SKM-1 (cell line): ENCODE results near the gene GATB.

Source experiments
- DNase-seq: peaks from one replicate; lab custom pipeline; 2025; ENCODE audit not compliant: unreplicated experiment; lab: John Stamatoyannopoulos, UW

Gene GATB

DNA sequence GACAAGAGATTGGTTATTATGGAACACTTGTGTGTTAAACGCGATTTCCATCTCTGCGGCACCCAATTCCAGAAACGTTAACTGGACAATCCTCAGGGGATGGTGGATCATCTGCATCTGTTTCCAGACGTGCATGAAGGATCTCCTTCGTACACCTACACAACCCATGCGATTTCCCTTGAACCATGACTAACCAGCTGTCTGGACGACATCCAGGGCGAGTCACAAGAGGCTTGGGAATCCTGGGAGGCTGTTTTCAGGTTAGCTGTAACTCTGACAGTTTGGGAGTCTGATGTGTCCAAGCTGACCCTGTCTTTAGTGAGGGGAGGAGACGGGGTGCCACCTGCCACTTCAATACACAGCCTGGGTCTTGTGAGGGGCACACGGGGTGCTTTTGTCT, 84.5 kb downstream of the GATB start:
- DNase-seq, result no peak

- no peak for DNase-seq
These were observed 85.3 kb downstream of the GATB start for GRCh38 chr4:151675411-151675971.

DNA sequence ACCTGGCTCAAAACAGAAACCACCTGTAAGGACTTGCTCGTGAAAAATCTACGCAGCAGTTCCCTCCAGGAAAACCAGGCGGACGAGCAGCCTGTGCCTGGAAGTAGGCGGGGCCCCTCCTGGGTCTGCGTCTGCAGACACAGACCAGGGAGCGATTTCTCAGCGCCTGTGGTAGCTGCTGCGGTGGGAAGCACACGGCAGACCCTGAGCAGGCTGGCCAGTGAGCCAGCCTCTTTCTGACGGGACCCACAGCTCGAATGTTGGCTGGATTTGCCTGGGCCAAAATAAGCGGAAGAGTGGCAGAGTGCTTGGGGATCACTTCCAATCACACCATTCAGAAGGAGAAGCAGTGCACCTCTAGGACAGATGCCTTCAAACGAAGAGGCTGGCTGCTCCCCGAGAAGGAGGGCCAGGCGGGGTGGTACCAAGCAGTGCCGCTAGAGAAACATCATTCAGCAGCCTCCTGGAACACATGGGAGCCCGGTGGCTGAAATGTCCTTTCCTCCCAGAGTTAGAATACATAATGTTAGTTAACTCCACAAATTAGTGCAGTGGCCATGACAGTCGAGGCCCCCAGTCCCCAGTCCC, 85.9 kb downstream of the GATB start:
- no peak for DNase-seq

- DNase-seq, result no peak
These were observed 86.8 kb downstream of the GATB start for GRCh38 chr4:151673908-151674520.

- no peak for DNase-seq
These were observed 87.8 kb downstream of the GATB start for GRCh38 chr4:151672996-151673395.

GRCh38 chr4:151671541-151672059, 89.2 kb downstream of the GATB start:
- no peak for DNase-seq

DNA sequence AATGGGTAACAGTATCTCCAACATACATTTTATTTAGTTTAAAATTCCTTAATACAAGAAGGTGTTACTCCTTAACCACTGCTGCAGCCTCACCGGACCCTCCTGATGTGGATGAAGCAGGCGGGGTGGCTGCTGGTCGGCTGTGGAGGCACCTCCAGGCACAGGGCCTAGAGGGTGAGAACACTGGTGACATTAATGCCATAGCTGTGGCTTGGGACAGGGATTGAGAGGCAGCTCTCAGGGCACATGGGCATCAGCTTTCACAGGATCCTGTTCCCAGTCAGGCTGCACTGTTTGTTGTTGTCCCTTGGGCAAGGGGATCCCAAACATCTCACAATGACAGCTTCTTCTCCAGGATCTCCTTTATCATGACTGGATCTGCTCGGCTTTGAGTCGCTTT, 90.0 kb downstream of the GATB start:
- no peak for DNase-seq

- DNase-seq, result no peak
These were observed 90.8 kb downstream of the GATB start for GRCh38 chr4:151669990-151670389.

DNA sequence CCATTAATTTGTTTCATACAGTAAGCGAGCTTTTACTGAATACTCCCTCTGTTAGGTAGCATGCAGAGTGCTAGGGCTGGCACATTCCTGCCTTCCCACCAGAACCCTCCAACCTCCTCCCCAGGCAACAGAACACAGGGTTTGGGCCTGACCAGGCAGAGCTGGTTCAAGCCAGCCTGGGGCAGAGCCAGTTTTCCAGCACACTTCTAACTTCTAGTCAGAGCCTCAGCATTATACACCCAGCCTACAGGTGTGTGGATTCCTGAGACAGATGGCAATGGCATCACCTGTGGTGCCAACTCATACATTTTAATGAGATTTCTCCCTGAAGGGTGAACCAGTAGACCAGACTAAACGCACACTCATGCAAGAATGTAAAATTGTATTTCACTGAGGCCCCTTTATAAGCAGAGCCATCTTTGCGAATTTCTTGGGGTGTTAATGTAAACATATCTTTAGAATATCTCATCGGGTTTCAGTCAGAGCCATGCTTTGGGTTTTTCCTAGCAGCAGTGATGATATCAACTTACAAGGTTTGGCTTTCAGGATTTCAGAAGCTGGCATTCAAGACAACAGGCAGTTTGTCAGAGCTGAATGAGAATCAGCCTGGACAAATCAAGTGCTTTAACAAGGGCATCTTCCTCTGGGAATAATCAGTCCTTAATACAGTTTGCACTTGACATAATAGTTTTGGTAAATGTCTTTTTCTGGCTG, 92.0 kb downstream of the GATB start:
- no peak for DNase-seq

DNA sequence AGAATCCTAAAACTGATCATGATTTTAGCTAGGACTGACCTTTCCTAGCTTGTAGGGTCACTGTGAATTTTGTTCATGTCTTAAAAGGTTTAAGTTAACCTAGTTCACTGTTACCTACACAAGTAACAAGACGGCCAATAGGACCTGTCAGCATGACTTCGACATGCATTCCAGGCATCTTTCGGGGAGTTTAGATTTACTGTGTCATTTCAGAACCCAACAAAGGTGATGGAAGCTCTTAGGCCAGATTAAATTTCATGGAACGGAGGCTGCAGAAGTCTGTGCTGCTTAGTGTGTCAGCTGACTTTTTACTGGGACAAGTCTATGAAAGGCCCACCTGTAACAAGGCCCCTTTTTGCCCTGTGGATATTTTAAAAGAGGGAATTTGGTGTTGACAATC, 93.1 kb downstream of the GATB start:
- no peak for DNase-seq

DNA sequence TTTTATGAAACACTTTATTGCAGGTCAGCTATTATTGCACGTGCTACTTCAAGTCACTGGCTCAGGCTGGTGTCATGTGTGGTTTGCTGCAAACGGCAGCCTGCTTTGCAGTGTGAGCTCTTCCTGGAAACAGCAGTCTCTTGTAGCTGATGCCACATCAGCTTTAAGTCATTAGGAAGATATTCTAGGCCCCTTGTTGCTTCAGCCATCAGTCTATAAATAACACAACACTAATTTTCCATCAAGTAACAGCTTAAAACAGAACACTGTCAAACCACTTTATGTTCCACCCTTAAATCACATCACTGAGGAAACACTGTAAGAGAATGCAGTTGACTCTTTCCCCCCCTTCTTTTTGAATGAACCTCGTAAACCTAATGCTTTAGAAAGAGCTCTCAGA, 93.8 kb downstream of the GATB start:
- DNase-seq, result no peak

DNA sequence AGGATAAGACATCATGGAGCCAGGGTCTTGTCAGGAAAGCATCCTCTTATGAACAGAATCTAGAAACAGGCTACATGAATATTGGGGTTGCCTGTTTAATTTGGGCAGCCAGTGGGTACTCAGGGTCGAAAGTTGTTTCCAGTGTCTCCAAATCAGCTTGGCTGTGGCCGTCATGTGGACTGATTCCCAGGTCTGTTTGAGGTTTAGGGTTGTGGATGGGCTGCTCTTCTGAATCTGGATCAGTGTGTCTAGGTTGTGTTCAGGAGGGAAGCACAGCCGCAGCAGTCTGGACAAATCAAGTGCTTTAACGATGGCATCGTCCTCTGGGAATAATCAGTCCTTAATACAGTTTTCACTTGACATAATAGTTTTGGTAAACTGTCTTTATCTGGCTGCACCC, 94.3 kb downstream of the GATB start:
- no peak for DNase-seq

GRCh38 chr4:151665785-151666127, 95.1 kb downstream of the GATB start:
- DNase-seq, result no peak

DNA sequence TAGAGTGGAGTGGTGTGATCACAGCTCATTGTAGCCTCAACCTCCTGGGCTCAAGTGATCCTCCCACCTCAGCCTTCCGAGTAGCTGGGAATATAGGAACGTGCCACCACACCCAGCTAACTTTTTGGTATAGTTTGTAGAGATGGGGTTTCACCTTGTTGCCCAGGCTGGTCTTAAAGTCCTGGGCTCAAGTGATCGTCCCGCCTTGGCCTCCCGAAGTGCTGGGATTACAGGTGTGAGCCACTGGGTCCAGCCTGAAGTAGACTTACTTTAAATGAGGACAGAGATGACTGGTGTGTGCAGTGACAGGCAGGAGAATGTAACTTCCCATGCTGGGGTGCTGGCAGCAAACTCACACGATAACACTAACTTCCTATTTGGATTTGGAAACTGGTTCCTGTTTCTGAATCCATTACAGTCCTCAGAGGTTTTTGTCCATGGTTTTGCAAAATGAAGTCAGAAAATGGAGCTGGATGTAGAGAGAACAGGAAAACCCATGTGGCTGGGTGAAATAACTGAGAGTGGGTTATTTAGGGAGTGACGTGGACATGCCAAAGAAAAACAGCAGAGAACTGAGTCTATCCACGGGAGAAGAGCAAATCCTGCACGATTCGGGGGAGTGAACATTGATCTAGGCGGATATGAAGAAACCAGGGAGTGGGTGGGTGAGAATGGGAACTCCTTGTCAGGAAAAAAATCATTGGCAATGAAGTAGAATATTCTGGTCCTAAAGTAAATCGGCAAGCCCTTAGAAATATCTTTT, 95.6 kb downstream of the GATB start:
- DNase-seq, result no peak

DNA sequence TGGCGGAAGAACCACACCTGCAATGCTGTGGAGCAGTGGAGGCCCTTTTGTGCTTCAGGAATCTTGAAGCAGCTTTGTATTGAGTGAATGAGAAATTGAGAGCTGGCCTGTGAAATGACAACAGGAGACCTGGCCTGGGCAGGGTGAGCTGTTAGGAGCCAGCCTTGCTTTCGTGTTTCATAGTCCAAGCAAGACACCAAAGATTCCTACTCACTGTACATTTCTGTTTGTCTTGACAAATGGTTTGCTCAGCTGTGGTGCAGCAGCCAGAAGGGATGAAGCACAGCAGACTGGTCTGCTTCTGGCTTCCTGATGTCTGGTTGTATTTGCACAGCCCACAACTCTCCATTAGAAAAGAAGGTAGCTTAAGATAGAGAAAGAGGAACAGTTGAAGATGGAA, 96.5 kb downstream of the GATB start:
- no peak for DNase-seq

GRCh38 chr4:151663109-151663508, 97.7 kb downstream of the GATB start:
- no peak for DNase-seq

- no peak for DNase-seq
These were observed 98.9 kb downstream of the GATB start for GRCh38 chr4:151661873-151662272.

GRCh38 chr4:151660676-151661075, 100.1 kb downstream of the GATB start:
- no peak for DNase-seq

DNA sequence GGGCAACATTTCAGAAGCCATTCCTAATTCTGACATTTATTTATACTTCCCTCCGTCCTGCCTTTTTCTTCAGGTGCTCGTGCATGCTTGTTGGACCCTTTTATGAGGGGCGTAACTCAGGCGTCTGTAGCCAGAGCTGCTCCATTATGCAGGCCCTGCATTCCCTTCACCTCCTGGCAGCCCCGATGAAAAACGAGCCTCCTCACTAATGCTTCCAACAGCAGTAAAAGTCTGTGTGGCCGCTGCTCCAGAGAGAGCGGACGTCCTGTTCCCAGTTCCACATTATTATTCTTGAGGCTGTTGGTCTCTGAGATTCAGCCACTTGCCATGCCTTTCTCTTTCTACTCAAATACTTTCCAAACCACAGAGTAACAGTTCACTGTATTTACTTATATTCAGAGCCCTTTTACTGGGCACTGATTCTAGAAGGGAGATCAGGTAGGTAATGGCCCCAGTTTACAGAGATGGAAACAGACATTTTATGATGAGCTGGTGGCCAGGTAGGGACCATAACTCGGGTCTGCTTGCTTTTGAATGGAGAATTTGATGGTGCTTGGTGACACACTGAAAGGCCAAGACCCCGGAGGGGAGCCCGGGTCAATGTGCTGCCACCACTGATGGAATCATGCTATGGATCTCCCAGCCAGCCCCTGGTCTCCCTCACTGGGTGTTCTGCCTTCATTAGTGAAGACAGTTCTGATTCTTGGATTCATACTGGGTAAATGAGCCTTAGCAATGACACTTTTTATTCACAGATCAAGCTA, 101.0 kb downstream of the GATB start:
- no peak for DNase-seq

- DNase-seq, result no peak
These were observed 101.7 kb downstream of the GATB start for GRCh38 chr4:151658959-151659600.
